ENCODE measurements around the gene BSCL2.
"Not testable (repeated sequence)": the region's sequence is repeated elsewhere in the genome, so short reads cannot be mapped to it uniquely, and the experiment has no call there.

The BSCL2 gene

DNA sequence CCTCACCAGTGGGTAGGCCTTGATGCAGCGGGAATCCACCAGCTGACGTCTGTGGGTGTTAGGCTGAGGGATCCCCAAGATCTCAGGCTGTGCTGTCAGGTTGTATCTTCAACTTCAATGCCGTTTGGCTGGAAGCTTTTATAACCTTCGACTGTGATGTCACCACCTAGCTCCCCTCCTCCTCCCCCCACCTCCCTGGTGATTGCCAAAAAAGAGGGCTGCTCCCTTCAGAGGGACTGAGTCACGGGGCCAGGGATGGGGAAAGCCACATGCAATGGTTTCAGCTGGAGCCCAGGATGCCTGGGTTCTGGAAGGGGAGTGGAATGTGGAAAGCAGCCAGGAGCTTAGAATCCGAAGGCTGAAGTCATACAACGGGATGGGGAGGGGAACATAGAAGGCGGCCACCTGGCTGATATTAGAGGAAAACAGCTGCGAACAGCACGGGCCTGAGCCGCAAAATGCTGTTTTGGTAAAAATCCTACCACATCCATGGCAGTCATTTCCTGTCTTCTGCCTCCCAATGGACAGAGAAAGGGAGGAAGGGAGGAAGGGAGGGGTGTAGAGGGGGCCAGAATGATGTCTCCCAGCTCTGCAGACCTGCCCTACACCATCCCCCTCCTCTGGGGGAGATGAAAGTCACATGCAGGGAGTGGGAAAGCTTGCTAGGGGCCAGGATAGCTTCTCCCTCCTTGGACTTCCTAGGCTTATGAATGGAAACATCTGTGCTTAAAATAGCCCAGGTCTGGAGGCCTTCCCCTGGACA is 17.6 kb downstream of the BSCL2 start, which contains the start of gene LRRN4CL:
LRRN4CL (minus strand) TSS at position 110 of the 763 bp plus-strand sequence. CDS start 1,022 bp downstream, outside the sequence.
- DNase-seq (ENCODE audit: low read depth, low spot score): no peak
- H3K27ac ChIP-seq: no peak within 1 kb of the TSS

- no peak for DNase-seq (ENCODE audit: low read depth, low spot score)
- no peak overlapping the region for H3K27ac ChIP-seq
These were observed 18.7 kb downstream of the BSCL2 start for GRCh38 chr11:62688491-62688890.

GRCh38 chr11:62687508-62688396 is 19.5 kb downstream of the BSCL2 start:
- no peak for DNase-seq (ENCODE audit: low read depth, low spot score)
- H3K27ac ChIP-seq: no peak overlapping the region

DNA sequence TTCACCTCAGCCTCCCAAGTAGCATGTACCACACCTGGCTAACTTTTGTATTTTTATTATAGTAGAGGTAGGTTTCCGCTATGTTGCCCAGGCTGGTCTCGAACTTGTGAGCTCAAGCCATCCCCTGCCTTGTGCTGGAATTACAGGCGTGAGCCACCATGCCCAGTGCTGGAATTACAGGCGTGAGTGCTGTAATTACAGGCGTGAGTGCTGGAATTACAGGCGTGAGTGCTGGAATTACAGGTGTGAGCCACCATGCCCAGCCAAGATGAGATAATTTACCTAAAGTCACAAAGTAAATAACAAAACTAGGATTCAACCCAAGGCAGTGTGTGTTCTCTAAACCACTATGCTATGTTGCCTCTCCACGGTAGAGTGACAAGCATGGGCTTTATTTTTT is 24.7 kb downstream of the BSCL2 start:
- no peak for DNase-seq (ENCODE audit: low read depth, low spot score)
- no peak overlapping the region for H3K27ac ChIP-seq

GRCh38 chr11:62680825-62681240 is 26.4 kb downstream of the BSCL2 start:
- DNase-seq (ENCODE audit: low read depth, low spot score): no peak
- peak overlapping the region; percentile 22 for H3K27ac ChIP-seq

GRCh38 chr11:62678770-62679696 is 28.2 kb downstream of the BSCL2 start, which contains the start of gene UBXN1:
UBXN1 (minus strand) TSS chr11:62679073; CDS start chr11:62678923, 150 bp downstream.
- no peak for DNase-seq (ENCODE audit: low read depth, low spot score)

DNA sequence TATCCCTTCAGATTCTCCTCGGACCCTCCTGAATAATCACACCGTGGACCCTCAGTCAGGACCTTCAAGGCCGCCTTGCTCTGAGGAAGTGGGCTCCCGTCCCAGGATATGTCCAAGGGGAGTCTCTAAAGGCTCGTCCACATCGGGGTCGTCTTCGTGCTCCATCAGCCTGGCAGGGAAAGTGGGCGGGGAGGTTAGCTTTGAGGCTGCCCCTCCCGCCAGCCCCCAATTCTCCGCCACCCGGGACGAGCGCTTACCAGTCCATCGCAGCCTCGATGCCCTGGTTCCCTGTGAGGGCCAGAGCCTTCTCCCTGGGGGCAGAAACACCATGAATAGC is 28.8 kb downstream of the BSCL2 start:
- no peak for DNase-seq (ENCODE audit: low read depth, low spot score)
- peak overlapping the region; percentile 63 for H3K27ac ChIP-seq

More at GRCh38 chr11:62678770-62679696, 28.2 kb downstream of the BSCL2 start, which contains the start of gene UBXN1:
- H3K27ac ChIP-seq: peak within 1 kb of the TSS; percentile 63

- DNase-seq (ENCODE audit: low read depth, low spot score): no peak
- no peak overlapping the region for H3K27ac ChIP-seq
These were observed 29.5 kb downstream of the BSCL2 start for GRCh38 chr11:62677714-62678113.

GRCh38 chr11:62677156-62677555 is 30.1 kb downstream of the BSCL2 start:
- no peak overlapping the region for H3K27ac ChIP-seq
- DNase-seq (ENCODE audit: low read depth, low spot score): no peak

- DNase-seq (ENCODE audit: low read depth, low spot score): no peak
- H3K27ac ChIP-seq: no peak overlapping the region
These were observed 30.5 kb downstream of the BSCL2 start for GRCh38 chr11:62676698-62677097.

DNA sequence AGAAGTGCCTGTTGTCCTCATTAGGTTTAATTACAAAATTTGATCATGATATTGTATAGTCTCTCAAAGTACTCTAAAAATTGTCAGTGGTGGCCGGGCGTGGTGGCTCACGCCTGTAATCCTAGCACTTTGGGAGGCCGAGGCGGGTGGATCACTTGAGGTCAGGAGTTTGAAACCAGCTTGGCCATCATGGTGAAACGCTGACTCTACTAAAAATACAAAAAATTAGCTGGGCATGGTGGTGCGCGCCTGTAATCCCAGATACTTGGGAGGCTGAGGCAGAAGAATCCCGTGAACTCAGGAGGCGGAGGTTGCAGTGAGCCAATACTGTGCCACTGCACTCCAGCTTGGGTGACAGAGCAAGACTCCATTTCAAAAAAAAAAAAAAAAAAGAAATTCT is 31.8 kb downstream of the BSCL2 start:
- H3K27ac ChIP-seq; DNase-seq (ENCODE audit: low read depth, low spot score): not testable (repeated sequence)

DNA sequence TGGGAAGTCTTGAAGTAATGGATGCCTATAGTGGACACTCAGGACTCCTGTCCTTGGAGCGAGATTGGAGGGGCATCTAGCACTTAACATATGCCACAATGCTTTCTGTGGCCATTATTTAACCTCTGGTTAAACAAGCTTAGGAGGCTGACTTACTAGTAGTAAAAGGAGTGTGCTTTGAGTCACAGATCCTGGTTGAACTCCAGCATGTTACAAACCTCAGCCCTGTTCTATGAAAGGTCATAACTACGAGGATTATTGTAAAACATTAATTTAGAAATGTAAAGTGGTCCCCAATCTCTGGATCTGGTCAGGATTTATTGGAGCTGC is 34.1 kb downstream of the BSCL2 start:
- no peak for DNase-seq (ENCODE audit: low read depth, low spot score)
- H3K27ac ChIP-seq: peak overlapping the region; percentile 83

- H3K27ac ChIP-seq: peak within 1 kb of the TSS; percentile 83
- DNase-seq (ENCODE audit: low read depth, low spot score): no peak
These were observed 35.4 kb downstream of the BSCL2 start, which contains the start of the genes LBHD1 and UQCC3 for GRCh38 chr11:62671608-62672389. LBHD1 (minus strand) TSS chr11:62672267; CDS start chr11:62670031, 2,236 bp downstream. UQCC3 (plus strand) TSS chr11:62671673; CDS start chr11:62671746, 73 bp downstream.

DNA sequence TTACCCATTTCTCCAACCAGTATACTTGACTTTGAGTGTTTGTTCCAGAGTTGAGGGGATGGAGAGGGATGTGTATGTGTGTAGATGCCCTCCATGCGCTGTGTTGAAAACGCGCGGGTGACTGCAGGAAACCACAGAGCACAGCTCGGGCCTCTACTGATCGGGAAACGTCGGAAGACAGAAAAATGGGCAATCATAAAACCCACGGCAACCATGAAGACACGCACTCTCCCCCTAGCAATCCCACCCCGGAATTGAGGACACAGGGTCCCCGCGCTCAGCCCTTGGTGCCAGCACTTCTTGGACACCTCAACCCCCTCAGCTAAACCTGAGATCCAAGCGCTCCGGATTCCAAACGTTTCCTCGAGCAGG is 36.0 kb downstream of the BSCL2 start:
- peak overlapping the region; percentile 83 for H3K27ac ChIP-seq
- no peak for DNase-seq (ENCODE audit: low read depth, low spot score)

- H3K27ac ChIP-seq: peak overlapping the region; percentile 33
- no peak for DNase-seq (ENCODE audit: low read depth, low spot score)
These were observed 37.6 kb downstream of the BSCL2 start for GRCh38 chr11:62669420-62670161.

GRCh38 chr11:62667460-62667859 is 39.8 kb downstream of the BSCL2 start:
- no peak for DNase-seq (ENCODE audit: low read depth, low spot score)
- H3K27ac ChIP-seq: peak overlapping the region; percentile 81

- peak overlapping the region; percentile 81 for H3K27ac ChIP-seq
- DNase-seq (ENCODE audit: low read depth, low spot score): no peak
These were observed 40.8 kb downstream of the BSCL2 start for GRCh38 chr11:62666259-62666926.

Data from epithelial cell of prostate (primary cell).